H54 (cell line): Measurements from ENCODE around the gene CCDC6.
"Not testable (repeated sequence)": the region's sequence is repeated elsewhere in the genome, so short reads cannot be mapped to it uniquely, and the experiment has no call there.

Experiments used
- DNase-seq: peaks from one replicate; pipeline ENCODE4 v3.0.0; 2011; ENCODE audit warnings: low spot score, mixed read lengths; ENCODE audit not compliant: insufficient read length
- FAIRE-seq: peaks from 3 replicates; lab custom pipeline; 2011; peaks lifted over from hg19 to GRCh38; lab: Jason Lieb, UNC
- POLR2A ChIP-seq: IDR thresholded peaks from 2 replicates; pipeline ENCODE4 v1.6.1; 2011; ENCODE audit warnings: low read depth, mild to moderate bottlenecking, low read length

Gene CCDC6

DNA sequence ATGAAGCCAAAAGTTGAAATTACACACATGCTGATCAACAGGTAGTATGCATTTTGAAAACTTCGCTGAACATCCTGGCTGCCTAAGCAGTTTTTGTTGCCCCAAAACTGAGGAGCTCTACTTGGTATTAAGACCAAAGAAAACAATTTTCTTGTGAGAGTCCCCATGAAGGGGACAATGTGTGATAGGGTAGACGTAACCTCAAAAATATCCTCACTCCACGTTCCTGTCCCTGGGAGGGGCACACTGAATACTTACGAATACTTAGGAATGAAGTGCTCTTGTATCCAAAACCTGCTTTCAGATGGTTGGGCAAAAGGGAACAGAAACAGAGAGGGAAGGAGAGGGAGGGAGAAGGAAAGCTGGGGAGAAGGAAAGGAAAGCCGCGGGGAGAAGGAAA lies 24.7 kb downstream of the CCDC6 start:
- DNase-seq (no peak), FAIRE-seq (no peak)
- TF ChIP-seq POLR2A, result no peak

DNA sequence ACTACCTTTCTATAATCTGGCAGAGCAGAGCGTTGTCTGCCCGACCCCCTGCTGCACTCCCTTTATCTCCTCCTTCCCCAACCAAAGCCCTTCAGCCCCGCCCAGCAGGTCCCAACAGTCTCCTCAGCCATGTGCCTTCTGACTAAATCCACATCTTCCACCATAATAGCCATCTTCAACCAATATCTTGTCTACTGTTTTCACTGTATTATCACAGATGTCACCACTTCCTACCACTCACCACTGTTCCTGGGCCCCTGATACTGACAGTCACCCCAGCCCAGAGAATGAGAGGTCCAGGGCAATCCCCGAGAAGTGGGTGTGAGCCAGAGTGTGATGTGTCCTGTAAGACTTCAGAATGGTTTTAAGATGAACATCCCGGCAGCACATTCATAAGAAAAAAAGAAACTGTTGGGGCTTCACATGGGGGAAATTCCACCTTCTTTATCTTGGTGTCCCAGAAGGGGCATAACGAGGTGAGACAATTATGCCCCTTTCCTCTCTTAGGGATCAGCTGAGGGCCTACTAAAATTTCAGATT lies 25.3 kb downstream of the CCDC6 start:
- TF ChIP-seq POLR2A, result no peak
- FAIRE-seq (no peak), DNase-seq (no peak)

DNA sequence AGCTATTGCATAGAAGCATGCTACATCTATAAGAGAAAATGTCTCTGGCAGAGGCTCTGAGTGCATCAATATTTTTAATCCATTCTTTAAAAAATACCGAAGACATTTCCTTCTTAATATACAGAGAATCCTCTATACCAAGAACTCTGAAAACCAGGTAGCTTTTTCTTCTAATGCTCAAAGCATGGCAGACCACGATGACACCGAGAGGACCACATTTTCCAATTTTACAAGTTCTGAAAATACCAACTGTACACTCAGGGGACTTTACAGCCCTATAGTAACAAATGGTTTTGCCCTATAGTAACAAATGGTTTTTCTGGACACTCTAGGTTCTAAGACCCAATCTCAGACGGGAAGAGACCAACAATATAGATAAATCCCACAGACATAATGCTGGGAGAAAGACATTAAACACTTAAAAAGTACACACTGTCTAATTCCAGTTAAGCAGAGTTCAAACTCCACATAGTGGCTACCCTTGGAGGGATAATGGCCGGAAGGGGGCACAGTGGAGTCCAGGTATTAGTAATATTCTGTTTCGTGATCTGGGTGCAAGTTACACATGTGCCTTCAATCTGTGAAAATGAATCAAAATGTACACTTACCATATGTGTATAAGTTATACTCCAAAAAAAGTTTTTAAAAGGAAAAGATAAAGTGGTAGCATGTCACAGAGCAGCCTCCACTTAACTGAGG lies 26.2 kb downstream of the CCDC6 start:
- no peak for FAIRE-seq
- DNase-seq, result no peak
- no peak for TF ChIP-seq POLR2A

DNA sequence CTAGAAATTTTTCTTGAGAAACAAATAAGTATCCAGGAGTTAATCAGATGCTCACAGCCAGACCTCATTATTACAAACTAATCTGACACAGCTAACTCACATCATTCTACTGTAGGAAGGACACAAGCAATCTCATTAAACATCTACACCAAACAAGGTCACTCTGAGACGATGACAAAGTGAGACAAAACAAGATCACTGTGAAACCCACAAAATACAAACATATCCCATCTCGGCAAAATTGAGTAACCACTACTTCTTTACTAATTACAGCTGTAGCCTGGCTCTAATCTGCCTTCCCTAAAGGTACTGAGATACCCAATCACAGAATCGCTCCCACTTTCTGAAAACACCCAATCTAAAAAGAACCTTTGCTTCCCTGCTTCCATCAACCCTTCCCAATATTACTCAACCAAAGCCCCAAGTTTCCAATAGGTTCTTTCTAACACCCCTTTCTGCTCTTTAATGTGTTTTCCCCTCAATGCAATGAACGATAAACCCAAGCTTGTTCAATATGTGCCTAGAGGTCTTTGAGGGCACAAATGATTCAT lies 26.9 kb downstream of the CCDC6 start:
- TF ChIP-seq POLR2A, result no peak
- DNase-seq, result no peak
- peak; percentile 20 for FAIRE-seq

DNA sequence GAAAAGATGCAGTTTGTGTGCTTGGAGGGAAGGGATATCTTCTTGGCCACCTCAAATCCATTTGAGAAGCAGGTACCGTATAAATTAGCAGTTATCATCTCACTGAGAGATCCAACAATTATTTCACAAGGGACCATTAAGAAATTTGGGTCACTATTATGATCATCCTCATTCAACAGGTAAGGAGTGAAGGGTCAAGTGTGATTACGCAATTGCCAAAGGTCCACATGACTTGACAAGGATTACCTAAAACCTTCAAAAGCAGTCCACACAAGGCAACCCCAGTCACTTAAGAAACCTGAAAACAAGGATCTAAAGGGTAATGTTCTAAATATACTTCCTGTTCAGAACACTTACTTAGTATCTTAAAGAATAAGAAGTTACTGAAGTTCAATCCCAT lies 27.4 kb downstream of the CCDC6 start:
- peak; percentile 60 for FAIRE-seq
- DNase-seq, result no peak
- TF ChIP-seq POLR2A, result no peak

DNA sequence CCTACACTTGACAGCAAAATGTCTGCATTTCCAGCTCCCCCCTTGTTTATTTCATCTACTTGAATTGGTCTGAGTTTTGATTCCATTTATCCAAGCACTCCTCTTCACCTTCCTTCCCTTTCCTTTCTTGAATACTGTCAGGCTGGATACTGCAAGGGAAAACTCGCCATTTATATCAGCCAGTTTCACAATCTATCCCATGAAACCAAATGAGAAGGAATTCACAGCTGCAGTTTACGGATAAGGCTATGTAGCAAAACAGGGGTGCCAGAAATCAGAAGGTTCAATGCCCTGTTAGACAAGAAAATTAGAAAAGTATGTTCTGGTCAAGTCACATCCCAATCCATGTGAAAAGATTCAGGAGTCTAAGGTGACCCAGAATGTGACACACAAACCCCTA lies 28.1 kb downstream of the CCDC6 start:
- TF ChIP-seq POLR2A, result no peak
- peak; percentile 67 for FAIRE-seq

DNA sequence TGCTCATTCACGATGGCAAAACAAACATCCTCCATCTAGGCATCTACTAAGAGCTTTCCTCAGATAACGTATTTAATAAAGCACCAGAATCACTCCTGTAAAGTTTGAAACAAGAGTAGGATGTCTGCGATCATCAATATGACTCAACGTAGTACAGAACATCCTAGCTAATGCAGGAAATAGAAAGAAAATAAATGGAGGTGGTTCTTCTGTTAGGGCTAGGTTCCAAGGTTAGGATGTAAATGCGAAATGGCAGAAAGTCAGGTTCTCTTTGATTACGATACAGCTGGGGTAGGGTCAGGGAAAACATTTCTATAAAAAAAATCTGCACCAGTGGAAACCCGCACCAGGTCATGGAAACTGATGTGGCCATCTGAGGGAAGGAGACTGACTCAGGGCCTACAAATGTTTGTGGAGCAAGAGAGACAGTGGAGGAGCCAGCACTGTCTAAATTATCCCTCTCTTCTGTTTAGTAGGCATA lies 29.1 kb downstream of the CCDC6 start:
- FAIRE-seq, result peak; percentile 89
- no peak for DNase-seq

More for the DNA sequence above, 28.1 kb downstream of the CCDC6 start:
- no peak for DNase-seq

DNA sequence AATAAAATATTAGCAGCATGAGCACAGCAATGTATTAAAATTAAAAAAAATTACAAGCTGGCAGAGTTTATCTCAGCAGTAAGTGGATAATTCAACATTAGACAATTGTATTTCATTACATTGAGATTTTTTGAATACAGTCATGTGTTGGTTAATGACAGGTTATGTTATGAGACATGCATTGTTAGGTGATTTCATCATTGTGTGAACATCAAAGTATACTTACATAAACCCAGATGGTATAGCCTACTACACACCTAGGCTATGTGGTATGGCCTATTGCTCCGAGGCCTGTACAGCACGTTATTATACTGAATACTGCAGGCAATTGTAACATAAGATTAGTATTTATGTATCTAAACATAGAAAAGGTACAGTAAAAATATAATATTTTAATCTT lies 29.7 kb downstream of the CCDC6 start:
- no peak for DNase-seq
- peak; percentile 20 for FAIRE-seq
- no peak for TF ChIP-seq POLR2A

More for the DNA sequence above, 29.1 kb downstream of the CCDC6 start:
- no peak for TF ChIP-seq POLR2A

DNA sequence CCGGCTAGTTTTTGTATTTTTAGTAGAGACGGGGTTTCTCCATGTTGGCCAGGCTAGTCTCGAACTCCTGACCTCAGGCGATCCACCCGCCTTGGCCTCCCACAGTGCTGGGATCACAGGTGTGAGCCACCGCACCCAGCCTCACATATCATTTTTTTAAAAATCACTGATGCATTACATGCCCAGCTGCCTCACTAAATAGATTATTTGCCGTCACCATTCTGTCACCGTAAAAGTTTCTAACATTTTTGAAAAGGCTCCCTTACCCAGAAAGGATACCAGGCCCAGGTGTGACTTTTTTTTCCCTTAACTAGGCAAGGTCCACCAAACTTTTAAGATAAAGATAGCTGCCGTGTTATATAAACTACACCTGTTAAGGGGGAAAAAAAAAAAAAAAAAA lies 30.1 kb downstream of the CCDC6 start:
- FAIRE-seq, DNase-seq: not testable (repeated sequence)

DNA sequence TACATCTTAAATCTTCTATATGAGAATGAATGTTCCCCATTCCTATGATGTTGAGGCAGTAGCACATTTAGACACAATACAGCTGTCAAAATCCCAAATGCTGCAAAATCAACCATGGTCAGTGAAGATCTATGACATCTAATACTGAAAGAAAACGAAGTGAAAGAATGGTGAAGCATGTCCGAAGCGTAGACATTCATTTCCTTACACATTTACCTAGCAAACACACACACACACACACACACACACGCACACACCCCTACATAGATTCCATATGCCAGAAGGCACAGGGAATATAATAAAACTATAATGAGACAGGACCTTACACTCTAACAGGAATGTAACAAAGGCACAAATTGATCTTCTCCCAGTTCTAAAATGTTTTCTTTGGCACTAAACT lies 32.5 kb downstream of the CCDC6 start:
- FAIRE-seq, result no peak

DNA sequence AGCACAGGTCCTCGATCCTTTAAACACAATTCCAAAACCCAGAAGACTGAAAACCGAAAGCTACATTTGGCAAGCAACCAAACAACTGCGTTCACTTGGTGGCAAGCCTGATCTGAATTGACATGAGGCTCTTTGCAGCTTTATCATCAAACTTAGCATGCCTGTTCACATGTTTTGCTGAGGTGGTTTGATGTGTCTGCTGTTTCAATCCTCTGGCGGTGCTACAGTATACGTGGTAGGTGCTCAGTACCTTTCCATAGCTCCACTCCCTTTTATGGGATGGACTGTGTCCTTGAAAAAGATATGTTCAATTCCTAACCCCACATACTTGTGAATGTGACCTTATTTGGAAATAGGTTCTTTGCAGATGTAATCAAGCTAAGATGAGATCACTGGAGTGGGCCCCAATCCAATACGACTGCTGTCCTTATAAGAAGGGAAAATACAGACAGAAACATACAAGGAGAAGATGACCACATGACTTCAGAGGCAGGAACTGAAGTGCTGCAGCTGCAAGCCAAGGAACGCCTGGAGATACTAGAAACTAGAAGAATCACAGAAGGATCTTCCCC lies 33.4 kb downstream of the CCDC6 start:
- no peak for DNase-seq
- no peak for TF ChIP-seq POLR2A
- no peak for FAIRE-seq

More for the DNA sequence above, 32.5 kb downstream of the CCDC6 start:
- TF ChIP-seq POLR2A, result no peak
- no peak for DNase-seq

DNA sequence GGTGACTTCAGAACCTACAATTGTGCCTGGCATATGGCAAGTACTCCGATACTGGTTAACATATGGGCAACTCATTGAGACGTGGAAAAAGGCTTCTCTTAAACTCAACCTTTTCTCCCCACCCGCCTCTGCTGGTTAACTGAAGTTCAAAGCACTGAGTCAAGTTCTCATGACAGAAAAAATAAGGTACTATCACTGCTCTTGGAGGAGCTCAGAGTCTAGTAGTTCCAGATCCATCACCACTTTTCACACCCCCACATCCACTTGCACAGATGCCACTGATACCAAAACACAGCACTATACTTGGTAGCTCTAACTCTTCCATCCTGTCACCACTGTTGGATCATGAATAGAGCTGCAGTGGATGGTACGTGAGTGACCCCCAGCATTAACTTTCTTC lies 36.2 kb downstream of the CCDC6 start:
- TF ChIP-seq POLR2A, result no peak
- no peak for FAIRE-seq
- no peak for DNase-seq

DNA sequence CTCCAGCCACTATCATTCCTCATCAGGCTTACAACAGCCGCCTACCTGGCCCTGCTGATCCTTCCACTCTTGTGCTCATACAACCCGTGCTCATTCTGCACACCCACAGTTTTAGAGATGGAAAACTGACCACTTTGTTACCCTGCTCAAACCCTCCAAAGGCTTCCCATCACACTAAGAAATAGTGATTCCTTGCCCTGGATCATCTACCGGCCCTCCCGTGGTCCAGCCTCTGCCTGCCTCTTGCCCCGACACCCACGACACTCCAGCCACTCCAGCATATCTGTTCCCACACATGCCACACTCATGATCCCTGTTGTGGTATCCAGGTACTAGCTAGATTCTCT lies 36.8 kb downstream of the CCDC6 start:
- no peak for FAIRE-seq

More for the DNA sequence above, 36.8 kb downstream of the CCDC6 start:
- TF ChIP-seq POLR2A, result no peak
- DNase-seq, result no peak
